Vagina (tissue), 2 donors: Measurements from ENCODE around the gene NUFIP1. TPM values are rescaled to one million over a fixed set of nuclear protein-coding genes. Genes with fewer than 3 reads are reported as not detected.
"Not testable (repeated sequence)": the region's sequence is repeated elsewhere in the genome, so short reads cannot be mapped to it uniquely, and the experiment has no call there.

ENCODE experiments used
- DNase-seq, 2 donors: peaks; one replicate each; pipeline ENCODE4 v3.0.0-alpha.2; 2017; ENCODE audit errors: extremely low spot score in 2 of 2
- H3K27ac ChIP-seq: fragments of 200-600 bp; sonication (generic); one replicate; pipeline ENCODE4 v1.5.1; 2019
- H3K27me3 ChIP-seq: fragments of 200-600 bp; sonication (generic); one replicate; pipeline ENCODE4 v1.5.1; 2019
- H3K36me3 ChIP-seq, 2 donors: fragments of 200-600 bp; sonication (generic); one replicate each; pipeline ENCODE4 v1.5.1; 2017 to 2019
- H3K4me1 ChIP-seq: fragments of 200-600 bp; sonication (generic); one replicate; pipeline ENCODE4 v1.5.1; 2019
- H3K4me3 ChIP-seq, 2 donors: fragments of 200-600 bp; sonication (generic); 1 replicate in 1 of 2; 2 replicates in 1 of 2; pipeline ENCODE4 v1.5.1; 2016 to 2019
- H3K9me3 ChIP-seq: fragments of 200-600 bp; sonication (generic); one replicate; pipeline ENCODE4 v1.5.1; 2019
- POLR2A ChIP-seq, 2 donors: fragments of 450-650 bp; IDR thresholded peaks; one replicate each; pipeline ENCODE4 v1.6.1; 2017; ENCODE audit warnings: antibody characterized with exemption in 2 of 2, mild to moderate bottlenecking in 2 of 2, moderate library complexity in 2 of 2
- POLR2AphosphoS5 ChIP-seq, 2 donors: sonication (generic); formaldehyde crosslinking; IDR thresholded peaks; one replicate each; pipeline ENCODE4 v1.9.0; 2017; ENCODE audit warnings: antibody characterized with exemption in 2 of 2, mild to moderate bottlenecking in 2 of 2, low read depth in 1 of 2; ENCODE audit not compliant: insufficient read depth in 1 of 2
- intact Hi-C: fragments of 100-400 bp; cut with DNase I; formaldehyde crosslinking; loops from one replicate; pipeline ENCODE4 v1.15.1; 2023
- total RNA-seq: library from RNA; depleted of rRNA; stranded (reverse); fragments of >200 nt; gene quantifications from one replicate; pipeline ENCODE4 v1.2.3, GENCODE V29; 2016
- TF ChIP-seq, protein P1 (sequence below), 3 experiments: fragments of 450-650 bp in 2 of 3; fragments of 200-600 bp in 1 of 3; sonication (generic) in 1 of 3; IDR thresholded peaks; one replicate each; pipeline ENCODE4 v1.5.1; 2017 to 2019; ENCODE audit warnings: antibody characterized with exemption in 3 of 3, mild to moderate bottlenecking in 2 of 3, moderate library complexity in 2 of 3

Gene NUFIP1
- total RNA-seq, result 2.5 TPM

- Histone ChIP-seq H3K27me3 (no peaks in the 10 kb centered on the region), H3K36me3 (no peaks in the 10 kb centered on the region), H3K27ac (peak within 1 kb of the TSS; percentile 79), H3K4me1 (peaks cover 46% of the 10 kb centered on the region), H3K9me3 (no peaks in the 10 kb centered on the region), H3K4me3 (peak within 1 kb of the TSS; percentile 92)
- TF ChIP-seq, protein P1, sequence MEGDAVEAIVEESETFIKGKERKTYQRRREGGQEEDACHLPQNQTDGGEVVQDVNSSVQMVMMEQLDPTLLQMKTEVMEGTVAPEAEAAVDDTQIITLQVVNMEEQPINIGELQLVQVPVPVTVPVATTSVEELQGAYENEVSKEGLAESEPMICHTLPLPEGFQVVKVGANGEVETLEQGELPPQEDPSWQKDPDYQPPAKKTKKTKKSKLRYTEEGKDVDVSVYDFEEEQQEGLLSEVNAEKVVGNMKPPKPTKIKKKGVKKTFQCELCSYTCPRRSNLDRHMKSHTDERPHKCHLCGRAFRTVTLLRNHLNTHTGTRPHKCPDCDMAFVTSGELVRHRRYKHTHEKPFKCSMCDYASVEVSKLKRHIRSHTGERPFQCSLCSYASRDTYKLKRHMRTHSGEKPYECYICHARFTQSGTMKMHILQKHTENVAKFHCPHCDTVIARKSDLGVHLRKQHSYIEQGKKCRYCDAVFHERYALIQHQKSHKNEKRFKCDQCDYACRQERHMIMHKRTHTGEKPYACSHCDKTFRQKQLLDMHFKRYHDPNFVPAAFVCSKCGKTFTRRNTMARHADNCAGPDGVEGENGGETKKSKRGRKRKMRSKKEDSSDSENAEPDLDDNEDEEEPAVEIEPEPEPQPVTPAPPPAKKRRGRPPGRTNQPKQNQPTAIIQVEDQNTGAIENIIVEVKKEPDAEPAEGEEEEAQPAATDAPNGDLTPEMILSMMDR (IDR thresholded peaks at IDR 0.05), result peak in 1 of 3 experiments; percentile 37
- TF ChIP-seq POLR2A (IDR thresholded peaks at IDR 0.05) (no peak), POLR2AphosphoS5 (IDR thresholded peaks at IDR 0.05; ENCODE audit: insufficient read depth in 1 of 2, low read depth in 1 of 2) (peak; percentile 86 to 96)
- intact Hi-C loops, result loop anchor here (10.0 kb wide), 1 partner anchor 1094 kb away; no protein-coding TSS in a partner anchor
- peak in 1 of 2 donors; percentile 90 for DNase-seq
Measured at GRCh38 chr13:44989071-44989889, at the start of gene NUFIP1, which contains the start of gene GPALPP1. Gene NUFIP1 (minus strand): TSS chr13:44989471. CDS start chr13:44989436, 35 bp downstream. Gene GPALPP1 (plus strand): TSS chr13:44989538. CDS start chr13:44989655, 117 bp downstream.

GRCh38 chr13:45036206-45036605 lies 46.9 kb upstream of the NUFIP1 start:
- no peaks in the 10 kb centered on the region for H3K4me1 ChIP-seq
- no peak overlapping the region for H3K27ac ChIP-seq
- H3K9me3 ChIP-seq, result no peaks in the 10 kb centered on the region
- H3K27me3 ChIP-seq, result no peaks in the 10 kb centered on the region
- no peak for TF ChIP-seq POLR2AphosphoS5 (IDR thresholded peaks at IDR 0.05; ENCODE audit: insufficient read depth in 1 of 2, low read depth in 1 of 2)
- no peak for TF ChIP-seq POLR2A (IDR thresholded peaks at IDR 0.05)
- TF ChIP-seq, protein P1 (IDR thresholded peaks at IDR 0.05), result no peak
- no peak for DNase-seq
- H3K4me3 ChIP-seq, result no peak overlapping the region
- H3K36me3 ChIP-seq, result peaks cover 0 to 5% of the 10 kb centered on the region in 2 donors
- intact Hi-C loops, result loop anchor here (10.0 kb wide), 1 partner anchor 449 kb away; no protein-coding TSS in a partner anchor

- Histone ChIP-seq H3K36me3 (peaks cover 0 to 5% of the 10 kb centered on the region in 2 donors), H3K4me1 (no peaks in the 10 kb centered on the region), H3K27me3 (no peaks in the 10 kb centered on the region), H3K4me3 (no peak overlapping the region), H3K9me3 (no peaks in the 10 kb centered on the region), H3K27ac (no peak overlapping the region)
- TF ChIP-seq, protein P1 (IDR thresholded peaks at IDR 0.05), result no peak
- TF ChIP-seq POLR2AphosphoS5 (IDR thresholded peaks at IDR 0.05; ENCODE audit: insufficient read depth in 1 of 2, low read depth in 1 of 2), result no peak
- no peak for TF ChIP-seq POLR2A (IDR thresholded peaks at IDR 0.05)
- intact Hi-C loops, result loop anchor here (10.0 kb wide), 1 partner anchor 450 kb away; no protein-coding TSS in a partner anchor
- DNase-seq, result no peak
Measured at GRCh38 chr13:45034342-45034741, 45.1 kb upstream of the NUFIP1 start.

DNA sequence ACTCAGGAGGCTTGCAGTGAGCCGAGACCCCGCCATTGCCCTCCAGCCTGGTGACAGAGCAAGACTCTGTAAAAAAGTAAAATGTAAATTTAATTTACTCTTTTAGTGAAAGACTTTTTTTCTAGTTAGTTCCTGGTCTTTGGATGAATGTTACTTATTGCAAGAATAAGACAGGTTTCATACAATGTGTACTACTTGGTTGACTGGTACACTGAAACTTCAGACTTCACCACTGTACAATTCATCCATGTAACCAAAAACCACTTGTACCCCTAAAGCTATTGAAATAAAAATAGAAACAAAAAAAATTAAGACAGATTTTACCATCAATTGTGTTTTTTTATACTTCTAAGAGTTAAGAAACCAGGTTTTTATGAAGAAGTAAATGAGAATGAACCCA lies 35.6 kb upstream of the NUFIP1 start:
- intact Hi-C loops, result no loop called here
- Histone ChIP-seq H3K4me3 (no peak overlapping the region), H3K4me1 (no peaks in the 10 kb centered on the region), H3K27me3 (no peaks in the 10 kb centered on the region), H3K9me3 (no peaks in the 10 kb centered on the region), H3K36me3 (peaks cover 0 to 43% of the 10 kb centered on the region in 2 donors), H3K27ac (no peak overlapping the region)
- TF ChIP-seq, protein P1 (IDR thresholded peaks at IDR 0.05), result no peak
- TF ChIP-seq POLR2AphosphoS5 (IDR thresholded peaks at IDR 0.05; ENCODE audit: insufficient read depth in 1 of 2, low read depth in 1 of 2) (no peak), POLR2A (IDR thresholded peaks at IDR 0.05) (no peak)
- no peak for DNase-seq

DNA sequence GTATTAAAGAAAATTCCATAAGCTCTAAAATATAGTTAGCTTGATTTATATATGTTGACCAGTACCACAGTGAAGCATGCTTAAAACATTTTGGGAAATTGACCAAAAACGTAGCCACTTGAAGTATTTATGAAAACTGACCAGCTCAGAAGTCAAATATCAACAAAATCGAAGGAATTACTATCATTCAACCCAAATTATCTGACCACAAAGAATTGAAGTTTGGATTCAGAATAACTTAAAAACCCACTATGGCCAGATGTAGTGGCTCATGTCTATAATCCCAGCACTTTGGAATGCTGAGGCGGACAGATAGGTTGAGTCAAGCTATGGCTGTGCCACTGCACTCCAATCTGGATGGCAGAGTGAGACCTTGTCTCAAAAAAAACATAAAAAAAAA lies 32.0 kb upstream of the NUFIP1 start:
- H3K4me3 ChIP-seq, result no peak overlapping the region
- no peaks in the 10 kb centered on the region for H3K27me3 ChIP-seq
- H3K4me1 ChIP-seq, result no peaks in the 10 kb centered on the region
- H3K36me3 ChIP-seq, result peaks cover 0 to 47% of the 10 kb centered on the region in 2 donors
- no peak overlapping the region for H3K27ac ChIP-seq
- DNase-seq, result no peak
- intact Hi-C loops, result no loop called here
- H3K9me3 ChIP-seq, result no peaks in the 10 kb centered on the region
- TF ChIP-seq POLR2AphosphoS5 (IDR thresholded peaks at IDR 0.05; ENCODE audit: insufficient read depth in 1 of 2, low read depth in 1 of 2), result no peak
- TF ChIP-seq, protein P1 (IDR thresholded peaks at IDR 0.05), result no peak
- TF ChIP-seq POLR2A (IDR thresholded peaks at IDR 0.05), result no peak

DNA sequence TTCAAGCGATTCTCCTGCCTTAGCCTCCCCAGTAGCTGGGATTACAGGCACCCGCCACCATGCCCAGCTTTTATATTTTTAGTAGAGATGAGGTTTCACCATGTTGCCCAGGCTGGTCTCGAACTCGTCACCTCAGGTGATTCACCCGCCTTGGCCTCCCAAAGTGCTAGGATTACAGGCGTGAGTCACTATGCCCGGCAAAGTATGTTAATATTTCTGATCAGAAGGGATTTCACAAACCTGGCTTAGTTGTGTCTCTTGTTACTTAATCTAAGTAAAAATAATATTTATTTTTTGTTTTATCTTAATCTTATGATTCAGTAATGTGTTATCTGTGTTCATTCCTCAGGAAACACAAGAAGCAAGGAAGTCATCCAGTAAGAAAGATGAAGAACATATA lies 30.7 kb upstream of the NUFIP1 start:
- H3K4me3 ChIP-seq, intact Hi-C loops, H3K27me3 ChIP-seq, H3K4me1 ChIP-seq, H3K9me3 ChIP-seq, DNase-seq, H3K27ac ChIP-seq: not testable (repeated sequence)
- peaks cover 0 to 59% of the 10 kb centered on the region in 2 donors for H3K36me3 ChIP-seq
